LNCaP clone FGC (cell line): ENCODE data around the gene ABCB6.

Source experiments
- DNase-seq: peaks from one replicate; pipeline ENCODE4 v3.0.0-alpha.2; 2011; ENCODE audit warnings: low read depth
- H3K4me3 ChIP-seq: 2 replicates; pipeline ENCODE4 v1.5.1; 2011; ENCODE audit warnings: mild to moderate bottlenecking, low read depth, low read length, control low read depth
- CTCF ChIP-seq: IDR thresholded peaks from 2 replicates; pipeline ENCODE4 v1.5.1; 2012; ENCODE audit warnings: mild to moderate bottlenecking; ENCODE audit not compliant: control insufficient read depth, insufficient read depth; ENCODE audit errors: extremely low read depth

Gene ABCB6

GRCh38 chr2:219253753-219254589, 35.2 kb upstream of the ABCB6 start, which contains the start of gene TUBA4A:
TSS of gene TUBA4A (minus strand) at chr2:219253918. CDS start at chr2:219253858, 60 bp downstream.
- TF ChIP-seq CTCF, result no peak
- peak within 1 kb of the TSS; percentile 84 for H3K4me3 ChIP-seq
- DNase-seq, result no peak

GRCh38 chr2:219252900-219253752, 34.4 kb upstream of the ABCB6 start, which contains the start of gene TUBA4B:
TSS of gene TUBA4B (plus strand) at chr2:219253243. CDS start at chr2:219253408, 165 bp downstream.
- no peak for TF ChIP-seq CTCF
- DNase-seq, result no peak

GRCh38 chr2:219252570-219252899, 33.8 kb upstream of the ABCB6 start:
- no peak for TF ChIP-seq CTCF
- no peak for DNase-seq
- peak overlapping the region; percentile 84 for H3K4me3 ChIP-seq

More at GRCh38 chr2:219252900-219253752, 34.4 kb upstream of the ABCB6 start, which contains the start of gene TUBA4B:
- peak within 1 kb of the TSS; percentile 84 for H3K4me3 ChIP-seq

GRCh38 chr2:219252084-219252483, 33.3 kb upstream of the ABCB6 start:
- no peak for TF ChIP-seq CTCF
- DNase-seq, result no peak
- peak overlapping the region; percentile 84 for H3K4me3 ChIP-seq

- peak overlapping the region; percentile 84; the same call in 1 of the 2 replicates for H3K4me3 ChIP-seq
- DNase-seq, result no peak
- no peak for TF ChIP-seq CTCF
Measured at GRCh38 chr2:219251656-219252055, 32.9 kb upstream of the ABCB6 start.

GRCh38 chr2:219250049-219250781, 31.5 kb upstream of the ABCB6 start:
- no peak overlapping the region; the same call in 1 of the 2 replicates for H3K4me3 ChIP-seq
- TF ChIP-seq CTCF, result no peak
- DNase-seq, result no peak
